NCI-H187 treated with DMSO at 0.1 percent for 48 hours (cell line): Measurements from ENCODE around the gene PROB1.
A peak's percentile ranks its signal among the peaks of the same experiment; 100 is the strongest.
"Not testable (repeated sequence)": the region's sequence is repeated elsewhere in the genome, so short reads cannot be mapped to it uniquely, and the experiment has no call there.

Experiments
- DNase-seq: peaks from one replicate; lab custom pipeline; 2025; lab: John Stamatoyannopoulos, UW

PROB1 gene

GRCh38 chr5:139378101-139378825 lies 16.6 kb downstream of the PROB1 start:
- no peak for DNase-seq

DNA sequence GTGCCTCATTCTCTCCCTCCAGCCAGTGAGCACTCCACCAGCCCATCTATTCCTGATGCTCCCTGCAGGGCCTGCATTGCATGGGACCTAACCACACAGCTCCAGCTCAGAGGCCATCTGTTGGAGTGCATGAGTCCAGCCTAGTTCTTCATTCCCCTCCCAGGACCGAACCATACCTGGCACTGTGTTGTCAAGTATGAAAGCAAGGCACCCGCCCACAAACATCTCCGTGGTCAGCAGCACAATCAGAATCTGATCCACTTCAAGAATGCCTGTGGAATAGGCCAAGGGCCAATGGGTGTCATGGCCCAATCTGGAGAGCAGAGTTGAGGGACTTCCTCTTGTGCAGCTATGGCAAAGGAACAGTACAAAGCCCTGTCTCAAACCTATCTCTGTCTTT lies 17.7 kb downstream of the PROB1 start:
- DNase-seq = no peak

DNA sequence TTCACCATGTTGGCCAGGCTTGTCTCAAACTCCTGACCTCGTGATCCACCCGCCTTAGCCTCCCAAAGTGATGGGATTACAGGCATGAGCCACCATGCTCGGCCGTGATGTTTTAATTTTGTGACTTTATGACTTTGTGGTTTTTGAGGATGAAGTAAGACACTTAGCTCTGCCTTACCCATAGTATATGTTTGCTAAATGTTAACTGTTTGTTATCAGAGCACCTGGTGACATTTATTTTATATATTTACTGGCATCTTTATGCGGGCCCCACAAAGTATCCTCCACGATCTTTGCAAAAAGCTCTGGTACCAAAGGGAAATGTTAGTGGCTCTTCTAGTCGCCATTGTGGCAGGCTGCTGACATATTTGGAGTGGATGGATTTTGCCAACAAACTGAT lies 18.5 kb downstream of the PROB1 start:
- DNase-seq = no peak

DNA sequence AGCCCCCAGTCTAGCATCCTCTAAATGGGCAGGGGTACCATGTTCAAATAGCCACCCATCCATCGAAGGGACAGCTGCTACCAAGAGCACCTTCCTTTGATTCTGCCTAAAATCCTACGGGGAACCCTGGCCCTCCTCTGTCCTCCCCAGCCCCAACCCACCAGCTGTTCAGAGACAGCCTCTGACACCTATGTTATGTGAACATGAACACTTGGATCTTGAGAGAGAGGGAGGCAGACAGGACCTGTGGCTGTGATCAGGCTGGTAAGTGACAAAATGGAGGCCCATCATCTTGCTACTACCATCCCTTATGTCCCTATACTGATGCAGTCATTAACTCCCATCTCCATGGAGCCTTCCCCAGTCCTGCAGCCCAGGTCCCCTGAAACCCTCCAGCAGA lies 20.0 kb downstream of the PROB1 start:
- DNase-seq = no peak

DNA sequence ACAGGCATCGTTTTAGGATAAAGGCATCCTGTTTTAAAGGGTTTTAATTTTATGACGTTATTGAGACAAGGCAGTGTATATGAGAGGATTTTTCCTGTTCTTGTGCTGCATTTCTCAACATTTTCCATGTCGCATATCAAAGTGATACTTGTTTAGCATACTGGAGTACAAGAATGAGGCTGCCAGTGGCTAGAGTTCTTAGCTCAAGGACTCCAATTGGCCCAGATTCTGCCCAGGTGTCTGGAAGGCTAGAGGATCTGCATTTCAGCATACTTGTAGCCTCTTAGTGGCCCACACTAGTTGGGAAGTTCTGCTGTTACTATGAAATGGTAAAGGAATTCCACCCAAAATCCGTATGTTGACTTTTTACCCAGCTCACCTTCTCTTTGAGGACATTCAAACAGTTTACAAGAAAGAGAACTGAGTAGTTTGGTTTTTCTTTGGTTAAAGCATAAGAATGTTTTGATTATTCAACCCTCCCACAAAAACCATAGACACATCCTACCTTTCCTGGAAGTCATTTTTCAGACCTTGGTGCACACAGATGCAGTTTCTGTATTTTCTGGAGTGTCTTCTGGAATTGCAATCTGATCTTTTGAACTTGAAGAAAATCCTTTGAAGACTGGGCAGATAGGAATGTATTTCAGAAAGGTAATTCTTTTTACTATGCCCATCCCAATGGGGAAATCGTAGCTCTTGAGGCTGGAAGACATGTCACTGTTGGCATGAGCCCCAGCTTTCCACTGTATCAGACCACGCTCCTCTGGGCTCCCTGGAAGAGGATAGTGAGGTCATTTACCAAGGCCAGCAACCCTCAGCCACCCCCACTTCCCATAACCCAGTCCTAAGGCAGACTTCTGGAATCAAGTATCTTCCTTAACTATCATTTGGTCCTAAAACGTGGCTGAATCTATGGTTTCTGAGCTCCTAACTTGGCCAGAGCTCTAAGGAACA lies 23.1 kb downstream of the PROB1 start:
- DNase-seq = no peak

- DNase-seq = no peak
Measured at GRCh38 chr5:139369181-139369580, 25.7 kb downstream of the PROB1 start.

- no peak for DNase-seq
Measured at GRCh38 chr5:139368613-139369012, 26.3 kb downstream of the PROB1 start.

- DNase-seq = no peak
Measured at GRCh38 chr5:139364466-139364865, 30.4 kb downstream of the PROB1 start.

DNA sequence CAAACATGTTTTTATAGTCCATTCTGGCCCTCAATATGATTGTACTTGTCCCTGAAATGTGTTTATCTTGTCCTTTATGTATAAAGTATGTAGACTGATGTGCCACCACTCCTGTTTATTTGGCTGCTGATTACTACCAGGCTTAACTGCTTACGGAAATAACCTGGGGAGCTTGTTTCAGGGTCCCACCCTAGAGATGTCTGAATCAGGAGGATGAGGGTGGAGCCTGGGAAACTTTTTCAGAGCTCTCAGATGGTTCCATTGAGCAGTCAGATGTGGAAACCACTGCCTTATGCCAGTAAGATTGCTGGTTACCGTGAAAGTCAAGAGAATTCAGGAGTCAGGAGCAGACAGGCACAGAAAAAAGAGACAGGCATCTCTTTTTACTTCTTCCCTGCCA lies 31.0 kb downstream of the PROB1 start:
- DNase-seq = no peak

DNA sequence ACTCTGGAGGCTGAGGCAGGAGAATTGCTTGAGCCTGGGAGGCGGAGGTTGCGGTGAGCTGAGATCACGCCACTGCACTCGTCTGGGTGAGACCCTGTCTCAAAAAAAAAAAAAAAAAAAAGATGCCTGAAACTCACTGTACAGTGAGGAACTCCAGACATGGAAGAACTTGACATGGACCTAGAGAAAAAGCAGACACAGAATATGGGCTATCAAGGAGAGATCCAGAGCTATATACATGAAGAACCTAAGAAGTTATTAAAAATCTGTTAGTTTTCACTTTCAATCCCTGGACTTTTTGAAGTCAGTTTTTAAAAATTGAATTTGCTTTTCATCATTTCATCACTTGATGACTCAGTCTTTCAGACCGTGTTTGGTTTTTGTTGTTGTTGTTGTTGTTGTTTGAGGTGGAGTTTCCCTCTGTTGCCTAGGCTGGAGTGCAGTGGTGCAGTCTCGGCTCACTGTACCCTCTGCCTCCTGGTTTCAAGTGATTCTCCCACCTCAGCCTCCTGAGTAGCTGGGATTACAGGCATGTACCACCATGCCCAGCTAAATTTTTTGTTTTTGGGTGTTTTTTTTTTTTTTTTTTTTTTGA lies 33.0 kb downstream of the PROB1 start:
- DNase-seq = no peak

- no peak for DNase-seq
Measured at GRCh38 chr5:139360384-139360783, 34.5 kb downstream of the PROB1 start.

GRCh38 chr5:139358064-139358463 lies 36.8 kb downstream of the PROB1 start:
- no peak for DNase-seq

- not testable (repeated sequence) for DNase-seq
Measured at GRCh38 chr5:139355900-139356299, 39.0 kb downstream of the PROB1 start.

- DNase-seq = no peak
Measured at GRCh38 chr5:139354186-139354585, 40.7 kb downstream of the PROB1 start.

DNA sequence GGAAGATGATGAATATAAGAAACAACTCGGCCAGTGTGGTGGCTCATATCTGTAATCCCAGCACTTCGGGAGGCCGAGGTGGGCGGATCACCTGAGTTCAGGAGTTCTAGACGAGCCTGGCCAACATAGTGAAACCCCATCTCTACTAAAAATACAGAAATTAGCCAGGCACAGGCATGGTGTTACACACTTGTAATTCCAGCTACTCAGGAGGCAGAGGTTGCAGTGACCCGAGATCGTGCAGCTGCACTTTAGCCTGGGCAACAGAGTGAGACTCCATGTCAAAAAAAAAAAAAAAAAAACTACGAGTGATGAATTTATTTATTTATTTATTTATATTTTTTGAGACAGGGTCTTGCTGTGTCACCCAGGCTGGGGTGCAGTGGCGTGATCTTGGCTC lies 47.0 kb downstream of the PROB1 start:
- not testable (repeated sequence) for DNase-seq

DNA sequence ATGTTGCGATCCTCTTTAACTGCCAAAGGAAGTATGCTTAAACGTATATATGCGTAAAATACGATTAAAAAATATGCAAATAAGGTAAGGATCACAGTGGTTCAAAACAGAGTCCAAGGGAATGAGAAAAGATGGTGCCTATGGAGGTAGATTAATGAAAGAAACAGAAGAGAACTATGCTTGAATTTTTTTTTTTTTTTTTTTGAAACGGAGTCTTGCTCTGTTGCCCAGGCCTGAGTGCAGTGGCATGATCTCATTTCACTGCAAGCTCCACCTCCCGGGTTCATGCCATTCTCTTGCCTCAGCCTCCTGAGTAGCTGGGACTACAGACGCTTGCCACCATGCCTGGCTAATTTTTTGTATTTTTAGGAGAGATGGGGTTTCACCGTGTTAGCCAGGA lies 49.5 kb downstream of the PROB1 start:
- DNase-seq = not testable (repeated sequence)

- no peak for DNase-seq
Measured at GRCh38 chr5:139344177-139344576, 50.7 kb downstream of the PROB1 start.

DNA sequence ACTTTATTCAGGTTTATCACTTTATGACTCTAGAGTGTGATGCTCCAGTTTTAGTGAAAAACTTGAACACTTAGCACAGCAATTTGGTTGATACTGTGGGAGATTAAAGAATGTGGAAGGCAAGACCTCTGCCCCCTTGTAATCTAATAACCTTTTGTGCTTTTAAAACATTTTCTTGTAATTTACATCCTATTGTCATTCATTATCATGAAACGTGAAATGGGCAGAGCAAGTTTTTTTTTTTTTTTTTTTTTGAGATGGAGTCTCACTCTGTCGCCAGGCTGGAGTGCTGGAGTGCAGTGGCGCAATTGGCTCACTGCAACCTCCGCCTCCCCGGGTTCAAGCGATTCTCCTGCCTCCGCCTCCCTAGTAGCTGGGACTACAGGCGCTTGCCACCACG lies 51.4 kb downstream of the PROB1 start:
- DNase-seq = no peak

DNA sequence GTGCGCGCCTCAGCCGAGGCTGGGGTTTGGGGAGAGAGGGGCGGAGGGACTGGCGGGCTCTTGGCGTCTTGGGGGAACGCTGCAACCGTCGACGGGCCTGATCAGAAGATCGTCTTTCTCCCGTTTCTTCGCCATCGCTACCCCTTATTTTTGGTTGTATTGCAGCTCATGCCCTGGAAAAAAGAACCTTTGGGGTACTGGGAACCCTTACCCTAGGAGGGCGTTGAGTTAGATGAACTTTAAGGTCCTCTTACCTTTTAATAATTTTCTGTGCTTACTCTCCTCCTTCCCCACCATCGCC lies 52.5 kb downstream of the PROB1 start:
- DNase-seq = no peak

DNA sequence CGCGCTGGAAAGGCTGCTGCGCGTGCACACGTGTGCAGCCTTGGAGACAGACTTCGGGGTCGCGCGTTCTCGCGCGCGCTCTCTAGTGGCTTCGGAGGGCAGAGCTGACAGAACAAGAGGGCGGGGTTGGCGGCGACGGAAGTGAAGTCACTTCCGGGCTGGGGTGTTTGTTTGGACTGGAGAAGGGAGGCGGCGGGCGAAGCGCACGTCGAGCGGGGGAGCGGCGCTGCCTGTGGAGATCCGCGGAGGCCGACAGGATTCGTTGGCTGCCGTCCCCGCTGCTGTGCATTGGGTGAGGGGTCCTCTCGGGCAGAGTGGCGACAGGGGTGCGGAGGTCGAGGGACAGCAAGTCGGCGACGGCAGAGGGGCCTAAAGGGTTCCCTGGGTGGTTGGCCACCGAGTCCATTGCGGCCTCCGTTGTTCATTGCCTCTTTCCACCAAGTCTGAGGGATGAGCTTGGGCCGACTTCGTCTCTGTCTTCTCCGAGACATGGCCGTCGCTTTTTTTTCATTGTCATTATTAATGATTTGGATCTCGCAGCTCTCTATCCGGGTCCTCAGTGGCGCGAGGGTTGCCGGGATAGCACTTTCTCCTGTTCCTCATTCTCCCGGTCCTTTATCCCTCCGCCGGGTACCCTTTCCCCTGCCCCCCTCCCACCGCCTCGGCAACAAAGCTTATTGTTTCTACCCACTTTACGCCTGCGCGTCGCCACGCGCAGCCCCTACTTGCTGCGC lies 53.0 kb downstream of the PROB1 start, which contains the start of gene PAIP2:
Gene PAIP2 (plus strand): TSS at position 166 of the 734 bp plus-strand sequence. CDS start 21,931 bp downstream, outside the sequence.
- DNase-seq = peak; percentile 83

DNA sequence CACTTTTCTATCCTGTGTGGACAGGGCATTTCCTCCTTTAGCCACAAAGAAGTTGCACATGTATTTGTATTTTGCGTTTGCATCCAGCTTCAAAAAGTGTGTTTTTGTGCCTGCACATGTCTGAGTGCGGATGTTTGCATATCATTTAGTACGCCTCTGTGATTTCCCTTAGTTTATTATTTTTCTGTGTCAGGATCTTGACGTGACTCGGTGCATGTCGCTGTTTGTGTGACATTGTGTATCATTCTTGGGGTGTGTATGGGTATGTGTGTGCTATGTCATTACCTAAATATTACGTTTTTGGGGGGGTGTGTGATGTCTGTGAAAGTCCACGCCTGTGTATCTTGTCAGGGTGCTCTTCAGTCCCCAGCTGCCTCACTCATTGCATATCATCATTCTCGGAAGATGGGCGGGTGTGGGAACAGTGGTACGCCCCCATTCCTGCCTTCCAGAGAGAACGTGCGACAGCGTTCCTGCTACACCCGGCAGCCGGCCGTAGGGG lies 53.7 kb downstream of the PROB1 start:
- DNase-seq = no peak
